ENCODE measurements around the gene TRPM3. TPM values are rescaled to one million over a fixed set of nuclear protein-coding genes. Genes with fewer than 3 reads are reported as not detected.

TRPM3 gene
- total RNA-seq, 1 experiment from 2014 or later = not detected

DNA sequence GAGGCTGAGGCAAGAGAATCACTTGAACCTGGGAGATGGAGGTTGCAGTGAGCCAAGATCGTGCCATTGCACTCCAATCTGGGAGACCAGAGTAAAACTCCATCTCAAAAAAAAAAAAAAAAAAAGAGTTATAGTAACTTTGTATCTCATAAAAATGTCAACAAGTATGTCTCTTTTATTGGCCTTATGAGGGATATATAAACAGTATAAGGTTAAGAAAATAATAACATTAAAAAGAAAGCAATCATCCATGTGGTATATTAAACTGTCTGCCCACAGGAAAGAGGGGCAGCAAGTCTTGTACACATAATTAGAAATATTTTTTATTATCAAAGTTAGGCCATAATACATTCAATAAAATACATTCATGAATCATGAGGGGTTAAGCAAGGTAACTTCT, 447.6 kb downstream of the TRPM3 start:
- TF ChIP-seq, protein P1, sequence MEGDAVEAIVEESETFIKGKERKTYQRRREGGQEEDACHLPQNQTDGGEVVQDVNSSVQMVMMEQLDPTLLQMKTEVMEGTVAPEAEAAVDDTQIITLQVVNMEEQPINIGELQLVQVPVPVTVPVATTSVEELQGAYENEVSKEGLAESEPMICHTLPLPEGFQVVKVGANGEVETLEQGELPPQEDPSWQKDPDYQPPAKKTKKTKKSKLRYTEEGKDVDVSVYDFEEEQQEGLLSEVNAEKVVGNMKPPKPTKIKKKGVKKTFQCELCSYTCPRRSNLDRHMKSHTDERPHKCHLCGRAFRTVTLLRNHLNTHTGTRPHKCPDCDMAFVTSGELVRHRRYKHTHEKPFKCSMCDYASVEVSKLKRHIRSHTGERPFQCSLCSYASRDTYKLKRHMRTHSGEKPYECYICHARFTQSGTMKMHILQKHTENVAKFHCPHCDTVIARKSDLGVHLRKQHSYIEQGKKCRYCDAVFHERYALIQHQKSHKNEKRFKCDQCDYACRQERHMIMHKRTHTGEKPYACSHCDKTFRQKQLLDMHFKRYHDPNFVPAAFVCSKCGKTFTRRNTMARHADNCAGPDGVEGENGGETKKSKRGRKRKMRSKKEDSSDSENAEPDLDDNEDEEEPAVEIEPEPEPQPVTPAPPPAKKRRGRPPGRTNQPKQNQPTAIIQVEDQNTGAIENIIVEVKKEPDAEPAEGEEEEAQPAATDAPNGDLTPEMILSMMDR (IDR thresholded peaks at IDR 0.05; ENCODE audit: insufficient read depth in 1 of 2, low read depth in 1 of 2, low read length in 1 of 2, severe bottlenecking in 1 of 2, unreplicated experiment in 1 of 2) = no peak
- no peaks in the 10 kb centered on the region for H3K9me3 ChIP-seq
- no peaks in the 10 kb centered on the region for H3K36me3 ChIP-seq (ENCODE audit: control insufficient read depth, insufficient read depth, low read length)
- Mint-ChIP-seq H3K4me3 (ENCODE audit: unreplicated experiment) (no peak overlapping the region), H3K36me3 (ENCODE audit: insufficient read depth, unreplicated experiment) (no peaks in the 10 kb centered on the region), H3K27ac (ENCODE audit: unreplicated experiment) (no peak overlapping the region), H3K4me1 (ENCODE audit: low read depth, unreplicated experiment) (no peaks in the 10 kb centered on the region), H3K9me3 (ENCODE audit: unreplicated experiment) (no peaks in the 10 kb centered on the region), H3K27me3 (ENCODE audit: insufficient read depth, unreplicated experiment) (no peaks in the 10 kb centered on the region)
- CTCF ChIA-PET = no interaction called here
- no peak overlapping the region for H3K4me3 ChIP-seq (ENCODE audit: low read depth, low read length)
- H3K4me1 ChIP-seq = no peaks in the 10 kb centered on the region
- DNase-seq = no peak
- no TSS peak for BruUV-seq (replicated peaks)
- no peaks in the 10 kb centered on the region for H3K27me3 ChIP-seq (replicated peaks; ENCODE audit: control insufficient read depth, insufficient read depth, low read length)
- intact Hi-C loops (cut with micrococcal nuclease; ENCODE audit: unreplicated experiment) = no loop called here
- POLR2A ChIA-PET = no interaction called here

- TF ChIP-seq, protein P1 (IDR thresholded peaks at IDR 0.05; ENCODE audit: insufficient read depth in 1 of 2, low read depth in 1 of 2, low read length in 1 of 2, severe bottlenecking in 1 of 2, unreplicated experiment in 1 of 2) = no peak
- H3K4me1 Mint-ChIP-seq (ENCODE audit: low read depth, unreplicated experiment) = no peaks in the 10 kb centered on the region
- no peaks in the 10 kb centered on the region for H3K36me3 Mint-ChIP-seq (ENCODE audit: insufficient read depth, unreplicated experiment)
- no peaks in the 10 kb centered on the region for H3K4me1 ChIP-seq
- CTCF ChIA-PET = no interaction called here
- no peaks in the 10 kb centered on the region for H3K9me3 ChIP-seq
- BruUV-seq (replicated peaks) = no TSS peak
- no peaks in the 10 kb centered on the region for H3K36me3 ChIP-seq (ENCODE audit: control insufficient read depth, insufficient read depth, low read length)
- POLR2A ChIA-PET = no interaction called here
- H3K4me3 ChIP-seq (ENCODE audit: low read depth, low read length) = no peak overlapping the region
- no peaks in the 10 kb centered on the region for H3K27me3 Mint-ChIP-seq (ENCODE audit: insufficient read depth, unreplicated experiment)
- intact Hi-C loops (cut with micrococcal nuclease; ENCODE audit: unreplicated experiment) = no loop called here
- H3K27ac Mint-ChIP-seq (ENCODE audit: unreplicated experiment) = no peak overlapping the region
- no peaks in the 10 kb centered on the region for H3K9me3 Mint-ChIP-seq (ENCODE audit: unreplicated experiment)
- no peak for DNase-seq
- H3K27me3 ChIP-seq (replicated peaks; ENCODE audit: control insufficient read depth, insufficient read depth, low read length) = no peaks in the 10 kb centered on the region
- no peak overlapping the region for H3K4me3 Mint-ChIP-seq (ENCODE audit: unreplicated experiment)
These were observed 449.2 kb downstream of the TRPM3 start for GRCh38 chr9:70672161-70672649.

DNA sequence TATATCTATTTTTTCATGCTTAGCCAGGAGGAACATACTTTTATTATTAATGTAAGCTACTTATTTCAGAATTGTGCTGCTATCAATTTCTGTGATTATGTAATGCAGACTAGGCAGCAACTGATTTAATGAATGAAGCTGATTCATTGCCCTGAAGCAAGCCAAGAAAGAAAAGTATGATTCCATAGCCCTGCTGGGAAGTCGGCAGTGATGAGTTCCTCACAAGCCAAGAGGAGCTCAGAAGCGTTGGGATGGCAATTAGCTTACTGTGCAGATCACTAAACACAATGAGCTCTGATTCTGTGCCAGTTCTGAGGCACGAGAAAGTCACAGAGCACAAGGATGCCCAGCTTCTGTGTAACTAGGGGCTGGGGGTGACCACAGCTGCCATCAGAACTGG, 452.7 kb downstream of the TRPM3 start:
- no peak overlapping the region for H3K27ac Mint-ChIP-seq (ENCODE audit: unreplicated experiment)
- Histone ChIP-seq H3K36me3 (ENCODE audit: control insufficient read depth, insufficient read depth, low read length) (no peaks in the 10 kb centered on the region), H3K4me1 (no peaks in the 10 kb centered on the region), H3K27me3 (replicated peaks; ENCODE audit: control insufficient read depth, insufficient read depth, low read length) (no peaks in the 10 kb centered on the region), H3K4me3 (ENCODE audit: low read depth, low read length) (no peak overlapping the region), H3K9me3 (no peaks in the 10 kb centered on the region)
- H3K27me3 Mint-ChIP-seq (ENCODE audit: insufficient read depth, unreplicated experiment) = peaks cover 2% of the 10 kb centered on the region
- intact Hi-C loops (cut with micrococcal nuclease; ENCODE audit: unreplicated experiment) = no loop called here
- H3K4me1 Mint-ChIP-seq (ENCODE audit: low read depth, unreplicated experiment) = no peaks in the 10 kb centered on the region
- CTCF ChIA-PET = no interaction called here
- TF ChIP-seq, protein P1 (IDR thresholded peaks at IDR 0.05; ENCODE audit: insufficient read depth in 1 of 2, low read depth in 1 of 2, low read length in 1 of 2, severe bottlenecking in 1 of 2, unreplicated experiment in 1 of 2) = no peak
- POLR2A ChIA-PET = no interaction called here
- no peaks in the 10 kb centered on the region for H3K9me3 Mint-ChIP-seq (ENCODE audit: unreplicated experiment)
- no peak overlapping the region for H3K4me3 Mint-ChIP-seq (ENCODE audit: unreplicated experiment)
- no peaks in the 10 kb centered on the region for H3K36me3 Mint-ChIP-seq (ENCODE audit: insufficient read depth, unreplicated experiment)
- DNase-seq = no peak
- BruUV-seq (replicated peaks) = no TSS peak
